ENCODE measurements around the gene HNRNPD. TPM values are rescaled to one million over a fixed set of nuclear protein-coding genes. Genes with fewer than 3 reads are reported as not detected.
A peak's percentile ranks its signal among the peaks of the same experiment; 100 is the strongest.
"Not testable (repeated sequence)": the region's sequence is repeated elsewhere in the genome, so short reads cannot be mapped to it uniquely, and the experiment has no call there.

The HNRNPD gene
- polyA plus RNA-seq, 1 donor from 2014 or later: 233 TPM

GRCh38 chr4:82386312-82386711 is 12.5 kb upstream of the HNRNPD start:
- not testable (repeated sequence) for H3K27me3 Mint-ChIP-seq, H3K36me3 Mint-ChIP-seq, H3K4me3 Mint-ChIP-seq, H3K9me3 Mint-ChIP-seq, H3K27ac Mint-ChIP-seq
- H3K4me1 Mint-ChIP-seq: peaks cover 3 to 11% (median 4%) of the 10 kb centered on the region in 3 donors

GRCh38 chr4:82382751-82383150 is 9.0 kb upstream of the HNRNPD start:
- peak overlapping the region in 1 of 3 donors; percentile 24 for H3K27ac Mint-ChIP-seq

GRCh38 chr4:82381661-82382296 is 8.0 kb upstream of the HNRNPD start:
- H3K4me1 Mint-ChIP-seq: peaks cover 9 to 21% (median 9%) of the 10 kb centered on the region in 3 donors
- H3K9me3 Mint-ChIP-seq: peaks cover 0 to 4% (median 0%) of the 10 kb centered on the region in 3 donors
- peaks cover 6% of the 10 kb centered on the region for H3K36me3 Mint-ChIP-seq
- no peak overlapping the region for H3K27ac Mint-ChIP-seq
- H3K4me3 Mint-ChIP-seq: no peak overlapping the region
- H3K27me3 Mint-ChIP-seq: peaks cover 1% of the 10 kb centered on the region

More at GRCh38 chr4:82382751-82383150, 9.0 kb upstream of the HNRNPD start:
- Mint-ChIP-seq H3K27me3 (peaks cover 1% of the 10 kb centered on the region), H3K9me3 (peaks cover 0 to 4% (median 0%) of the 10 kb centered on the region in 3 donors), H3K4me1 (peaks cover 7 to 18% (median 7%) of the 10 kb centered on the region in 3 donors), H3K4me3 (no peak overlapping the region), H3K36me3 (peaks cover 6% of the 10 kb centered on the region)

- Mint-ChIP-seq H3K4me3 (no peak overlapping the region), H3K36me3 (peaks cover 8% of the 10 kb centered on the region), H3K27me3 (no peaks in the 10 kb centered on the region), H3K27ac (no peak overlapping the region), H3K4me1 (peaks cover 11 to 25% (median 12%) of the 10 kb centered on the region in 3 donors), H3K9me3 (peaks cover 0 to 4% (median 0%) of the 10 kb centered on the region in 3 donors)
Observed at GRCh38 chr4:82381235-82381634, 7.4 kb upstream of the HNRNPD start.

GRCh38 chr4:82380831-82381230 is 7.0 kb upstream of the HNRNPD start:
- H3K4me3 Mint-ChIP-seq: no peak overlapping the region
- H3K27me3 Mint-ChIP-seq: no peaks in the 10 kb centered on the region
- peaks cover 8% of the 10 kb centered on the region for H3K36me3 Mint-ChIP-seq

GRCh38 chr4:82380344-82380743 is 6.6 kb upstream of the HNRNPD start:
- H3K27ac Mint-ChIP-seq: no peak overlapping the region
- no peaks in the 10 kb centered on the region for H3K27me3 Mint-ChIP-seq
- H3K4me1 Mint-ChIP-seq: peaks cover 13 to 33% (median 21%) of the 10 kb centered on the region in 3 donors
- H3K36me3 Mint-ChIP-seq: peaks cover 8% of the 10 kb centered on the region
- H3K4me3 Mint-ChIP-seq: no peak overlapping the region
- no peaks in the 10 kb centered on the region for H3K9me3 Mint-ChIP-seq

More at GRCh38 chr4:82380831-82381230, 7.0 kb upstream of the HNRNPD start:
- peaks cover 13 to 29% (median 16%) of the 10 kb centered on the region in 3 donors for H3K4me1 Mint-ChIP-seq
- no peak overlapping the region for H3K27ac Mint-ChIP-seq
- H3K9me3 Mint-ChIP-seq: peaks cover 0 to 3% (median 0%) of the 10 kb centered on the region in 3 donors

- H3K36me3 Mint-ChIP-seq: peaks cover 6% of the 10 kb centered on the region
- peaks cover 22 to 41% (median 23%) of the 10 kb centered on the region in 3 donors for H3K4me1 Mint-ChIP-seq
- H3K27ac Mint-ChIP-seq: peak overlapping the region; percentile 1 to 93 (median 69)
- no peaks in the 10 kb centered on the region for H3K9me3 Mint-ChIP-seq
- H3K27me3 Mint-ChIP-seq: peaks cover 1% of the 10 kb centered on the region
- peak overlapping the region in 2 of 4 donors; percentile 90 to 99 for H3K4me3 Mint-ChIP-seq
Observed at GRCh38 chr4:82376109-82376508, 2.3 kb upstream of the HNRNPD start.

GRCh38 chr4:82373486-82373815 is 340 bp downstream of the HNRNPD start:
- Mint-ChIP-seq H3K27ac (peak overlapping the region; percentile 93 to 100 (median 100)), H3K36me3 (peaks cover 3% of the 10 kb centered on the region), H3K4me1 (peaks cover 40 to 57% (median 42%) of the 10 kb centered on the region in 3 donors), H3K27me3 (peaks cover 1% of the 10 kb centered on the region), H3K4me3 (peak overlapping the region; percentile 90 to 100 (median 99)), H3K9me3 (no peaks in the 10 kb centered on the region)

- H3K4me3 Mint-ChIP-seq: peak overlapping the region; percentile 90 to 100 (median 99)
- H3K27ac Mint-ChIP-seq: peak overlapping the region; percentile 91 to 100 (median 93)
- peaks cover 3% of the 10 kb centered on the region for H3K36me3 Mint-ChIP-seq
- H3K9me3 Mint-ChIP-seq: no peaks in the 10 kb centered on the region
- peaks cover 1% of the 10 kb centered on the region for H3K27me3 Mint-ChIP-seq
- H3K4me1 Mint-ChIP-seq: peaks cover 44 to 62% (median 46%) of the 10 kb centered on the region in 3 donors
Observed at GRCh38 chr4:82372517-82373485, 990 bp downstream of the HNRNPD start.

- Mint-ChIP-seq H3K4me3 (peak overlapping the region; percentile 90 to 100 (median 99)), H3K36me3 (peaks cover 3% of the 10 kb centered on the region), H3K9me3 (no peaks in the 10 kb centered on the region), H3K4me1 (peaks cover 50 to 69% (median 52%) of the 10 kb centered on the region in 3 donors), H3K27ac (peak overlapping the region; percentile 89 to 100 (median 93)), H3K27me3 (peaks cover 1% of the 10 kb centered on the region)
Observed at GRCh38 chr4:82371497-82371896, 2.3 kb downstream of the HNRNPD start.

GRCh38 chr4:82367438-82368097 is 6.2 kb downstream of the HNRNPD start:
- H3K9me3 Mint-ChIP-seq: no peaks in the 10 kb centered on the region
- H3K27me3 Mint-ChIP-seq: no peaks in the 10 kb centered on the region
- H3K4me1 Mint-ChIP-seq: peaks cover 61 to 79% (median 61%) of the 10 kb centered on the region in 3 donors
- H3K36me3 Mint-ChIP-seq: no peaks in the 10 kb centered on the region
- peak overlapping the region in 3 of 4 donors; percentile 1 to 81 (median 44) for H3K4me3 Mint-ChIP-seq
- H3K27ac Mint-ChIP-seq: peak overlapping the region; percentile 31 to 51 (median 35)

- peak overlapping the region in 2 of 4 donors; percentile 21 to 71 for H3K4me3 Mint-ChIP-seq
- not testable (repeated sequence) for H3K27ac Mint-ChIP-seq, H3K27me3 Mint-ChIP-seq, H3K9me3 Mint-ChIP-seq, H3K36me3 Mint-ChIP-seq
- peaks cover 64 to 77% (median 67%) of the 10 kb centered on the region in 3 donors for H3K4me1 Mint-ChIP-seq
Observed at GRCh38 chr4:82366431-82366830, 7.4 kb downstream of the HNRNPD start.

GRCh38 chr4:82363896-82364487 is 9.8 kb downstream of the HNRNPD start:
- Mint-ChIP-seq H3K4me3 (peak overlapping the region in 2 of 4 donors; percentile 13 to 58), H3K27me3 (no peaks in the 10 kb centered on the region), H3K9me3 (no peaks in the 10 kb centered on the region), H3K27ac (peak overlapping the region; percentile 2 to 67 (median 59)), H3K4me1 (peaks cover 57 to 78% (median 64%) of the 10 kb centered on the region in 3 donors), H3K36me3 (no peaks in the 10 kb centered on the region)

- Mint-ChIP-seq H3K27me3 (no peaks in the 10 kb centered on the region), H3K36me3 (no peaks in the 10 kb centered on the region), H3K27ac (peak overlapping the region; percentile 50 to 62 (median 61)), H3K4me1 (peaks cover 54 to 73% (median 61%) of the 10 kb centered on the region in 3 donors), H3K9me3 (no peaks in the 10 kb centered on the region), H3K4me3 (peak overlapping the region in 3 of 4 donors; percentile 55 to 89 (median 88))
Observed at GRCh38 chr4:82362565-82362964, 11.2 kb downstream of the HNRNPD start.

All from IgD-negative memory B cell (primary cell).